ENCODE data around the gene TMEM220.
"Not testable (repeated sequence)": the region's sequence is repeated elsewhere in the genome, so short reads cannot be mapped to it uniquely, and the experiment has no call there.

Gene TMEM220

GRCh38 chr17:10725262-10725661, 4.6 kb downstream of the TMEM220 start:
- DNase-seq, result no peak

GRCh38 chr17:10724546-10725195, 5.2 kb downstream of the TMEM220 start:
- no peak for DNase-seq

GRCh38 chr17:10718547-10718946, 11.3 kb downstream of the TMEM220 start:
- DNase-seq, result no peak

GRCh38 chr17:10716218-10716617, 13.6 kb downstream of the TMEM220 start:
- DNase-seq, result no peak

- no peak for DNase-seq
Measured at GRCh38 chr17:10713318-10713717, 16.5 kb downstream of the TMEM220 start.

- no peak for DNase-seq
Measured at GRCh38 chr17:10705727-10706126, 24.1 kb downstream of the TMEM220 start.

GRCh38 chr17:10702574-10702973, 27.2 kb downstream of the TMEM220 start:
- peak; percentile 29 for DNase-seq

- peak; percentile 51 for DNase-seq
Measured at GRCh38 chr17:10699856-10700255, 30.0 kb downstream of the TMEM220 start.

- peak; percentile 11 for DNase-seq
Measured at GRCh38 chr17:10698096-10698818, 31.6 kb downstream of the TMEM220 start.

- peak; percentile 75 for DNase-seq
Measured at GRCh38 chr17:10697092-10698081, 32.4 kb downstream of the TMEM220 start, which contains the start of the genes ADPRM and SCO1. ADPRM (plus strand) TSS chr17:10697594; CDS start chr17:10704927, 7,333 bp downstream. SCO1 (minus strand) TSS chr17:10697533; CDS start chr17:10697507, 26 bp downstream.

- not testable (repeated sequence) for DNase-seq
Measured at GRCh38 chr17:10695875-10696407, 33.9 kb downstream of the TMEM220 start.

GRCh38 chr17:10687499-10687898, 42.3 kb downstream of the TMEM220 start:
- DNase-seq, result no peak

- no peak for DNase-seq
Measured at GRCh38 chr17:10683853-10684252, 46.0 kb downstream of the TMEM220 start.

- DNase-seq, result no peak
Measured at GRCh38 chr17:10681866-10682446, 47.9 kb downstream of the TMEM220 start.

GRCh38 chr17:10674704-10675103, 55.1 kb downstream of the TMEM220 start:
- no peak for DNase-seq

- no peak for DNase-seq
Measured at GRCh38 chr17:10673312-10673711, 56.5 kb downstream of the TMEM220 start.

GRCh38 chr17:10668775-10669174, 61.0 kb downstream of the TMEM220 start:
- DNase-seq, result no peak

- no peak for DNase-seq
Measured at GRCh38 chr17:10666906-10667305, 62.9 kb downstream of the TMEM220 start.

- DNase-seq, result no peak
Measured at GRCh38 chr17:10664571-10664970, 65.3 kb downstream of the TMEM220 start.
